ENCODE measurements around the gene EBPL. TPM values are rescaled to one million over a fixed set of nuclear protein-coding genes. Genes with fewer than 3 reads are reported as not detected.

Gene EBPL
- total and polyA plus RNA-seq, 2 of the 4 experiments (the other 2 are of a cell fraction): 57.9 to 65.3 TPM

GRCh38 chr13:49664606-49665005, 26.7 kb downstream of the EBPL start:
- Histone ChIP-seq H3K18ac (ENCODE audit: low read depth, low read length) (no peak overlapping the region), H3K27me3 (ENCODE audit: control insufficient read depth, insufficient read depth, low read length) (no peaks in the 10 kb centered on the region), H4K91ac (ENCODE audit: insufficient read depth, low read depth, low read length) (no peak overlapping the region), H2BK15ac (ENCODE audit: low read depth, low read length) (no peak overlapping the region), H3K36me3 (ENCODE audit: control insufficient read depth, insufficient read depth, low read length) (peaks cover 35% of the 10 kb centered on the region), H2AK9ac (replicated peaks; ENCODE audit: low read depth, low read length, poor library complexity) (no peak overlapping the region), H3K4me2 (ENCODE audit: low read depth, low read length) (no peak overlapping the region), H4K8ac (ENCODE audit: low read depth in 2 of 2, low read length in 2 of 2) (no peak overlapping the region), H3K79me1 (ENCODE audit: low read depth in 1 of 2, low read length in 2 of 2) (peaks cover 6 to 10% of the 10 kb centered on the region in 2 experiments; a peak in 3 of 4 replicates), H2BK120ac (ENCODE audit: low read depth, low read length) (no peak overlapping the region), H3K4me3 (ENCODE audit: insufficient read depth, low read depth, low read length) (no peak overlapping the region), H3K4ac (ENCODE audit: low read depth, low read length) (no peak overlapping the region), H2BK20ac (ENCODE audit: low read depth, low read length) (no peak overlapping the region), H2BK5ac (ENCODE audit: low read depth, low read length, poor library complexity, severe bottlenecking) (no peak overlapping the region), H2AFZ (replicated peaks; ENCODE audit: low read length, poor library complexity) (no peak overlapping the region), H3K4me1 (ENCODE audit: control insufficient read depth, insufficient read depth, low read length) (peaks cover 2% of the 10 kb centered on the region), H4K5ac (ENCODE audit: low read depth, low read length) (no peak overlapping the region), H3K56ac (ENCODE audit: extremely low read depth, insufficient read depth, low read length) (no peak overlapping the region), H3K9me3 (ENCODE audit: control insufficient read depth, insufficient read depth, low read length) (no peaks in the 10 kb centered on the region), H3K14ac (replicated peaks; ENCODE audit: low read depth, low read length) (no peak overlapping the region), H3K9me1 (ENCODE audit: insufficient read depth, low read length) (0 out of 2 replicates have a peak, but pooled peaks cover 8% of the 10 kb centered on the region), H3K27ac (ENCODE audit: insufficient read depth, low read length) (no peak overlapping the region), H2AK5ac (ENCODE audit: low read depth, low read length) (no peak overlapping the region), H3K23ac (ENCODE audit: low read depth, low read length) (no peak overlapping the region), H4K20me1 (ENCODE audit: insufficient read depth, low read length) (no peaks in the 10 kb centered on the region), H3K9ac (ENCODE audit: low read depth, low read length) (no peak overlapping the region)
- DNase-seq: no peak
- POLR2A ChIA-PET (ENCODE audit: unreplicated experiment): no interaction called here
- no peak for TF ChIP-seq USF2 (IDR thresholded peaks at IDR 0.05; ENCODE audit: low read depth, low read length)
- TF ChIP-seq CEBPB (IDR thresholded peaks at IDR 0.05; ENCODE audit: low read depth, low read length): no peak
- no peak for TF ChIP-seq ELK1 (IDR thresholded peaks at IDR 0.05; ENCODE audit: borderline replicate concordance, low read depth, low read length)
- TF ChIP-seq CHD1 (IDR thresholded peaks at IDR 0.05; ENCODE audit: low read depth, low read length): no peak
- TF ChIP-seq RCOR1 (IDR thresholded peaks at IDR 0.05; ENCODE audit: insufficient replicate concordance, low read length): no peak
- no peak for TF ChIP-seq MXI1 (IDR thresholded peaks at IDR 0.05; ENCODE audit: borderline replicate concordance, low read depth, low read length)
- no peak for TF ChIP-seq CTCF (conservative IDR thresholded peaks at IDR 0.05; ENCODE audit: low read depth, low read length)
- no peak for TF ChIP-seq SMC3 (IDR thresholded peaks at IDR 0.05; ENCODE audit: low read depth, low read length)
- no peak for TF ChIP-seq MAZ (IDR thresholded peaks at IDR 0.05; ENCODE audit: borderline replicate concordance, low read depth, low read length)
- TF ChIP-seq BHLHE40 (IDR thresholded peaks at IDR 0.05; ENCODE audit: low read depth, low read length): no peak
- no peak for TF ChIP-seq RAD21 (IDR thresholded peaks at IDR 0.05; ENCODE audit: low read length)
- TF ChIP-seq MAFK (IDR thresholded peaks at IDR 0.05; ENCODE audit: low read depth, low read length): no peak
- TF ChIP-seq NFE2L2 (IDR thresholded peaks at IDR 0.05; ENCODE audit: low read depth, low read length): no peak
- no peak for TF ChIP-seq POLR2A (IDR thresholded peaks at IDR 0.05; ENCODE audit: low read depth, low read length)
- no peak for TF ChIP-seq RFX5 (IDR thresholded peaks at IDR 0.05; ENCODE audit: low read depth, low read length)
- CTCF ChIA-PET: no interaction called here
- dilution Hi-C loops (cut with HindIII; ENCODE audit: low sequenced_read_pairs, unreplicated experiment): no loop called here
- no CpG with 5 or more reads among the region's 4 CpGs for WGBS, 2 experiments (ENCODE audit: extremely low coverage in 2 of 2, insufficient read length in 1 of 2)
- intact Hi-C loops (cut with micrococcal nuclease): loop anchor here (5.0 to 10.0 kb wide), 2 partner anchors 270 to 418 kb away; partner anchors contain the start of gene SPRYD7
- no TSS peak for BruUV-seq (replicated peaks)
- in situ Hi-C loops (cut with MboI; ENCODE audit: low sequenced_read_pairs): loop anchor here (5.0 to 25.0 kb wide), 4 partner anchors 178 to 1398 kb away; partner anchors contain the start of gene RNASEH2B
- ATAC-seq (ENCODE audit: low read depth): no peak
